GM06990 (cell line): ENCODE data around the gene KLHL41.
A peak's percentile ranks its signal among the peaks of the same experiment; 100 is the strongest.

ENCODE experiments used
- DNase-seq: peaks from one replicate; pipeline ENCODE4 v3.0.0-alpha.2; 2011; ENCODE audit not compliant: insufficient read length; ENCODE audit errors: extremely low read depth
- H3K27me3 ChIP-seq: replicated peaks from 2 replicates; pipeline ENCODE4 v1.6.0; 2011; ENCODE audit warnings: low read length; ENCODE audit not compliant: control insufficient read depth, insufficient read depth
- H3K36me3 ChIP-seq: 2 replicates; pipeline ENCODE4 v1.5.1; 2011; ENCODE audit warnings: low read length; ENCODE audit not compliant: control insufficient read depth, insufficient read depth
- H3K4me3 ChIP-seq: replicated peaks from 2 replicates; pipeline ENCODE4 v1.5.1; 2011; ENCODE audit warnings: low read depth, mild to moderate bottlenecking, control low read depth, low read length
- TF ChIP-seq, protein P1 (sequence below): IDR thresholded peaks from 2 replicates; pipeline ENCODE4 v1.5.1; 2011; ENCODE audit warnings: low read length, control low read depth, mild to moderate bottlenecking, inconsistent platforms; ENCODE audit not compliant: insufficient read depth, poor library complexity, severe bottlenecking

The KLHL41 gene

DNA sequence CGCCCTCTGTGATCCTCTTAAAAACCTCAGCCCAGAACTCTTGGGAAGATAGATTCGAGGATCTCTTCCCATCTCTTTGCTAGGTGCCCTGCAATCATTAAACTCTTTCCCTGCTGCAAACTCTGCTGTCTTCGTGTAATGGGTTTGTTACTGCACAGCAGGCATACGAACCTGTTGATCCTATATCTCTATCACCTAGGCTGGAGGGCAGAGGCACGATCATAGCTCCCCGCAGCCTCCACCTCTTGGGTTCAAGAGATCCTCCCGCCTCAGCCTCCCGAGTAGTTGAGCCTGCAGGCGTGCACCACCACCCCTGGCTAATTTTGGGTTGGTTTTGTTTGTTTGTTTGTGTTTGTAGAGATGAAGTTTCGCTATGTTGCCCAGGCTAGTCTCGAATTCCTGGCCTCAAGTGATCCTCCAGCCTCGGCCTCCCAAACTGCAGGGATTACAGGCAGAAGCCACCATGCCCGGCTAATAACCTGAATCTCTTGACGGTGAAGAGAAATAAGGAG, 30.7 kb upstream of the KLHL41 start:
- no peak for DNase-seq
- H3K27me3 ChIP-seq = no peaks in the 10 kb centered on the region
- TF ChIP-seq, protein P1, sequence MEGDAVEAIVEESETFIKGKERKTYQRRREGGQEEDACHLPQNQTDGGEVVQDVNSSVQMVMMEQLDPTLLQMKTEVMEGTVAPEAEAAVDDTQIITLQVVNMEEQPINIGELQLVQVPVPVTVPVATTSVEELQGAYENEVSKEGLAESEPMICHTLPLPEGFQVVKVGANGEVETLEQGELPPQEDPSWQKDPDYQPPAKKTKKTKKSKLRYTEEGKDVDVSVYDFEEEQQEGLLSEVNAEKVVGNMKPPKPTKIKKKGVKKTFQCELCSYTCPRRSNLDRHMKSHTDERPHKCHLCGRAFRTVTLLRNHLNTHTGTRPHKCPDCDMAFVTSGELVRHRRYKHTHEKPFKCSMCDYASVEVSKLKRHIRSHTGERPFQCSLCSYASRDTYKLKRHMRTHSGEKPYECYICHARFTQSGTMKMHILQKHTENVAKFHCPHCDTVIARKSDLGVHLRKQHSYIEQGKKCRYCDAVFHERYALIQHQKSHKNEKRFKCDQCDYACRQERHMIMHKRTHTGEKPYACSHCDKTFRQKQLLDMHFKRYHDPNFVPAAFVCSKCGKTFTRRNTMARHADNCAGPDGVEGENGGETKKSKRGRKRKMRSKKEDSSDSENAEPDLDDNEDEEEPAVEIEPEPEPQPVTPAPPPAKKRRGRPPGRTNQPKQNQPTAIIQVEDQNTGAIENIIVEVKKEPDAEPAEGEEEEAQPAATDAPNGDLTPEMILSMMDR = no peak
- H3K36me3 ChIP-seq = no peaks in the 10 kb centered on the region
- H3K4me3 ChIP-seq = peak overlapping the region; percentile 80

DNA sequence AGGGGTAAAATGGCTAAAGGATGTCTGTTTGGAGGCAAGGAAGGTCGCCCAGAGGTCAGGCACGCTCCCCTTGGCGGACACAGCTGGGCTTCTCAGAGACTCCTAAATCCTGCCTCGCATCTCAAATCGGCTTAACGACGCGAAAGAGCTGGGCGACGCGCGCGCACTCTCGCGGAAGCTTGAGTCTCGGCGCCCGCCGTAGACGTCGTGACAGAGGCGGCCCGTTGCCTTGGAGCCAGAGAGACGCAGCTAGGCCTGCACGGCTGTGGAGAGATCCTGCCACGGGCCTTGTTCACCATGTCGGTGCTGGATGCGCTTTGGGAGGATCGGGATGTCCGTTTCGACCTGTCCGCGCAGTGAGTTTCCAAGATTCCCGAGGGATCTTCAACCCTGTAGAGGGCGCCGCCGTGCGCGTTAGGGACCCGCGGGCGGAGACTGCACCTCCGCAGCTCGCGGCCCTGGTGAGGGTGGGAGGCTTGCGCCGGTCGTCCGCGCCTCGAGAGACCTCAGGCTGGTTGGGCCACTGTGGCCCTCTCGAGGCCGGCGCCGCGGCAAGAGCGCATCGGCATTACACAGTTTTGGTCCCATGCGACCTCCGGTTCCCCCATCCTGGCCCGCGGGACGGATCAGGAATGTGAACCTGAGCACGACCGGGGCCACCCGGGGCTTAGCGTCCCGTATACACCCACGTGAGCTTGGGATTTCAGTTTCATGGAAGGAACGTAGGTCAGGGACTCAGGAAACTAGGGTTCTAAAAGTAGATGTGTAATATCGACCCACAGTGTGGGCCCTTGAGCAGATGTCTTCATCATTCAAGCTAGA, 30.0 kb upstream of the KLHL41 start, which contains the start of gene BBS5:
Gene BBS5 (plus strand): TSS at position 238 of the 822 bp plus-strand sequence. CDS start 60 bp downstream, at position 298.
- Histone ChIP-seq H3K36me3 (no peaks in the 10 kb centered on the region), H3K4me3 (peak within 1 kb of the TSS; percentile 80), H3K27me3 (no peaks in the 10 kb centered on the region)
- peak; percentile 82 for DNase-seq
- TF ChIP-seq, protein P1 = peak; percentile 65

DNA sequence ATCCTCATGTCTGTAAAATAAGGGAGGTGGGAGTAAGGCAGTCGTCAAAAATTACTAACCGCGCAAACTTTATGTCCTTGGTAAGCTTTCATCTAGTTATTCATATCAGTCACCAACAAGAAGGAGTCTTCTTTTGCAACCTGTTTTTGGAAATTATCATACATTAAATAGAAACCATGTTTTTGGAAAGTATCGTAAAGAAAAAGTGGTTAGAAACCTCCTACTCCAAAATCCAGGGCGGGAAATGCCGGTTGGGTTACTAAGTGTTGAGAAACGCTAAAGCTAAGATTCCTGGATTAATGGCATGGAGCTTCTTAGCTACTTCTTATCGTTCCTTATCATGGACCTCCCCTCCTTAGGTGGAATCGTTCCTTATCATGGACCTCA, 29.4 kb upstream of the KLHL41 start:
- Histone ChIP-seq H3K27me3 (no peaks in the 10 kb centered on the region), H3K4me3 (peak overlapping the region; percentile 80), H3K36me3 (no peaks in the 10 kb centered on the region)
- TF ChIP-seq, protein P1 = no peak
- no peak for DNase-seq

DNA sequence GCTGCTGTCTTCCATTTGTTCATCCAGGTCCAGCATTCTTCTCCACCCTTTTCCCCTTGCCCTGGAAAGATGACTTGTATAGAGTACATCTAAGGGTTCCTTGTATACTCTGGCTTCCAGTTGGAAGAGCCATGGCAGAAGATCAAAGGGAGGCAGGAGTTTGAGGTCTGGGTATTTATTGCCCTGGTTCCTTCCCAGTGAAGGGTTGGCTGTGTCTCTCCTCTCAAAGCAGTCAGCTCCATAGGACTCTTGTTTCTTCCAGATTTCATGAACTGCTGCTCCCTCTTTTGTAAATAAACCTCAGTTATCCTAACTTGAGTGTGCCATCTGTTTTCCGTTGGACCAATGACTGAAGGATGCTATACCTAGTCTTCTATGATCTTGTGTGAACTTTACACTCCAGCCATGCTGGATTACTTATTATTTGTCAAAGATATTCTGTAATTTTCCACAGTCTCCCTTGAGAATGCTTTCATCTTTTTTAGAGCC, 23.8 kb upstream of the KLHL41 start:
- no peak for DNase-seq
- Histone ChIP-seq H3K36me3 (no peaks in the 10 kb centered on the region), H3K27me3 (no peaks in the 10 kb centered on the region), H3K4me3 (no peak overlapping the region)
- TF ChIP-seq, protein P1 = no peak

DNA sequence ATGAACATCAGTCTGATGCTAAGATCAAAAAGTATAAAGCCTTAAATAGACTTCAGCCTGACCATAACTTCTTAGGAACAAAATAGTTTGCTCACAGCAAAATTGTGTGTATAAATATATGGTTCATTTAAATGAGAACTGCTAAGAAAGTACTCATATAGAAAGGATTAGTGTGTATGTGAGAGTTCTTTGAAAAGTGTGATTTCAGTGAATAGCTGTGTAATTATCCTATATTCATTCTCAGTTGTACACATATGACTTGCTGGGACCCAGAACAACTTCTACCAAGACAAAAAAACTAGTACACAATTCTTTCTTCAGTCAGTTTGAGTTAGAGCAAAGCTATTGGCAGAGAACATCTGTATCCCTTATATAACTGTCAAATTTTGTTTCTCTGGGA, 23.0 kb upstream of the KLHL41 start:
- Histone ChIP-seq H3K27me3 (no peaks in the 10 kb centered on the region), H3K36me3 (no peaks in the 10 kb centered on the region), H3K4me3 (no peak overlapping the region)
- TF ChIP-seq, protein P1 = no peak
- DNase-seq = no peak

DNA sequence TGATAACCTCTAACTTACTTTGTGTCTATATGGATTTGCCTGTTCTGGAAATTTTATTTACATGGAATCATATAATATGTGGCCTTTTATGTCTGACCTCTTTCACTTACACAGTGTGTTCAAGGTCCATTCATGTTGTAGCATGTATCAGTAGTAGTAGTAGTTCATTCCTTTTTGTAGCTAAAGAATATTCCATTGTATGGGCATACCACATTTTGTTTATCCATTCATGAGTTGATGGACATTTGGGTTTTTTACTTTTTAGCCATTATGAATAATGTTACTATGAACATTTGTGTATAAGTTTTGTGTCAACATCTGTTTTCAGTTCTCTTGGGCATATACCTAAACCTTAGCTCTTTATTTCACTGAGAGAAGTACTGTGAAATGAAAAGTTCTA, 18.7 kb upstream of the KLHL41 start:
- Histone ChIP-seq H3K4me3 (no peak overlapping the region), H3K36me3 (no peaks in the 10 kb centered on the region), H3K27me3 (no peaks in the 10 kb centered on the region)
- TF ChIP-seq, protein P1 = no peak
- DNase-seq = no peak
